Effector memory CD4-positive, alpha-beta T cell (primary cell): ENCODE measurements around the gene ANXA9.

ENCODE experiments used
- DNase-seq, 3 donors: peaks; one replicate each; pipeline ENCODE4 v3.0.0-alpha.2; 2020
- H3K27ac ChIP-seq: 2 replicates; pipeline ENCODE4 v1.7.0; 2013; ENCODE audit warnings: mild to moderate bottlenecking, low read length, moderate library complexity; ENCODE audit not compliant: insufficient read depth, poor library complexity, severe bottlenecking
- H3K27me3 ChIP-seq: replicated peaks from 2 replicates; pipeline ENCODE4 v1.7.0; 2013; ENCODE audit warnings: mild to moderate bottlenecking, low read length; ENCODE audit not compliant: insufficient read depth, control insufficient read depth, poor library complexity, severe bottlenecking
- H3K36me3 ChIP-seq: 2 replicates; pipeline ENCODE4 v1.7.0; 2013; ENCODE audit warnings: mild to moderate bottlenecking, low read length, moderate library complexity; ENCODE audit not compliant: control insufficient read depth, insufficient read depth
- H3K4me1 ChIP-seq: 2 replicates; pipeline ENCODE4 v1.7.0; 2013; ENCODE audit warnings: low read length, mild to moderate bottlenecking; ENCODE audit not compliant: control insufficient read depth, insufficient read depth, poor library complexity, severe bottlenecking
- H3K4me3 ChIP-seq: 2 replicates; pipeline ENCODE4 v1.7.0; 2013; ENCODE audit warnings: low read length, low read depth, mild to moderate bottlenecking; ENCODE audit not compliant: insufficient read depth, poor library complexity, severe bottlenecking
- H3K9me3 ChIP-seq: 2 replicates; pipeline ENCODE4 v1.7.0; 2013; ENCODE audit warnings: mild to moderate bottlenecking, low read length, moderate library complexity; ENCODE audit not compliant: control insufficient read depth

Gene ANXA9

DNA sequence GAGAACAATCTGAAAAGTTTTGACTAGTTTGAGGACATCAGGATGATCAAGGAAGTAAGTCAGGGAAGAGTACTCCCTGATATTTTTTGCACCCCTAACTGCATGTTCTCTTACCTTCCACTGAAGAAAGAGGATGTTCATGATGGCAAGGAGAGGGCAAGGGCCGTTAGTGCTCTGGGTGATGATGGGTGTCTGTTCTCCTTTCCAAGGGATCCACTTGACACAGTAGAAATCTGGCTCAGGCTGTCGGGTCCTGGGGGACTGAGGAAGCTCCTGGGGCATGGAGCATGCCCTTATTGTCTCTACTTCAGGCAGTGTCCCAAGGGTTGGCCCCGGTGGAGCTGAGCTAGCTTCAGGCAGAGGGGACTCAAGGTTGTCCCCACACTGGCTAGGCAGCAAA is 20.0 kb downstream of the ANXA9 start:
- DNase-seq, result no peak
- Histone ChIP-seq H3K4me3 (peak overlapping the region; percentile 27), H3K4me1 (peaks cover 32% of the 10 kb centered on the region), H3K36me3 (peaks cover 37% of the 10 kb centered on the region), H3K9me3 (no peaks in the 10 kb centered on the region), H3K27ac (peak overlapping the region; percentile 52), H3K27me3 (no peaks in the 10 kb centered on the region)

DNA sequence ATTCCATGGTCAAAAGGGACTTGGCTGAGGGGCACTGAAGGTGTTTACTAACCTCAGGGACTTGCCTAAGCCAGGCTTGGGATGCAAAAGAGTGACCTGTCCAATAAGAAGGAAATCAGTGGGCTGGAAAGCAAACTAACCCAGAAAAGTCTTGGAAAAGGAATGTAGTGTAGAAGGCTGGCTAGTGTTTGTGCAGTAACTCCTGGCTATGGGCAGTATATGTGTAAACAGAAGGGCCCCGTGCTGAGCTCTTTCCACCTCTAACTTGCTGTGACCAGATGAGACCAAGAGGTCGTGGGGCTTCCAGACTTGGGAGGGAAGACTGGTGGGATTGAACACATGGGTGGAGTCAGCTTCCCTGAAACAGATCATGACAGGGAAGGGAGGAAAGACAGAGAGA is 20.5 kb downstream of the ANXA9 start:
- peak overlapping the region; percentile 27 for H3K4me3 ChIP-seq
- DNase-seq, result no peak
- no peaks in the 10 kb centered on the region for H3K9me3 ChIP-seq
- H3K27ac ChIP-seq, result peak overlapping the region; percentile 52
- H3K4me1 ChIP-seq, result peaks cover 37% of the 10 kb centered on the region
- H3K36me3 ChIP-seq, result peaks cover 32% of the 10 kb centered on the region
- H3K27me3 ChIP-seq, result no peaks in the 10 kb centered on the region

DNA sequence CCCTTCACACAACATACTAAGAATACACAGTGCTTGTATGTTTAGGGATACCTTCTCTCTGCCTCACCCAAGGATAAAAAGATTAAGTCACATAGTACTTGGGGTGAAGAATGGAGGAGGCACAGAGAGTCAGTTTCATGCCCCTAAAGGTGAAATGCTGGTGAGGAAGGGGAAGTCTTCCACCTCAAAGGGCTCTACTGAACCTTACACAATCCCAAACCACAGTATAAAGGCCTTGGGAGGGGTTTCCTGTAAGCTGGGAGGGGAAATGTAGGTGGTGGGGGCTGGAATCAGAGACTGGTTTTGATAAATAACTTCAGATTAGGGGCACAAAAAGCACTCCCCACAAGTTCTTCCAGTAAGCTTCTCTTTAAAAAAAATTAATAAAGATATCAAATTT is 21.1 kb downstream of the ANXA9 start:
- H3K9me3 ChIP-seq, result no peaks in the 10 kb centered on the region
- H3K27ac ChIP-seq, result peak overlapping the region; percentile 52
- H3K36me3 ChIP-seq, result peaks cover 26% of the 10 kb centered on the region
- peak overlapping the region; percentile 27 for H3K4me3 ChIP-seq
- H3K27me3 ChIP-seq, result no peaks in the 10 kb centered on the region
- no peak for DNase-seq
- peaks cover 39% of the 10 kb centered on the region for H3K4me1 ChIP-seq

DNA sequence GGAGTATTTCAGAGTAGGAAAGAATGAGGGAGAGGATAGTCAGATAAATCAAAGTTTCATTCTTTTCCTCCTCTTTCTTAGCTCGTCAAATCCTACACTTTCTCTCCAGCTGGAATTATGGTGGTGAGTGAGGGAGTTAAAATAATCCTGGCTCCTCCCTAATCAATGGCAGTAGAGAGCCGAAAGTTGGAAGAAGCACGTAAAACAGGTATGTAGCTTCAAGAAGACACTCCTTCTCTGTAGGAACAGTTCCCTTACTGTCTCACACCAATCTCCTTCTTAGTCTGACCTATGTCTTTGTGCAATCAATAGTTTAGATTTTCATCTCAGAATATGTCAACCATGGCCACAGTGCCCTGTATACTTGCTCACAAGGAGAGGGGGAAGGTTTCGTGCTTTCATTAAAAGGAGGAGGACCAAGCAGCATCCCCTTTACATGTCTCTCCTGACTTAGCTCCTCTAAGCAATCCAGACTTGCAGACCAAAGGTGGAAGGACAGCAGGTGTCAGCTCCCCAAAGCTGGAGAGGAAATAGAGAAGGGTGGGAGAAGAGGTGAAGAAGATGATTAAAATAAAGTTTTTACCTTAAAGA is 23.7 kb downstream of the ANXA9 start:
- no peaks in the 10 kb centered on the region for H3K9me3 ChIP-seq
- H3K27me3 ChIP-seq, result no peaks in the 10 kb centered on the region
- peak overlapping the region; percentile 67 for H3K4me3 ChIP-seq
- H3K36me3 ChIP-seq, result peaks cover 9% of the 10 kb centered on the region
- H3K27ac ChIP-seq, result peak overlapping the region; percentile 94
- DNase-seq, result no peak
- peaks cover 47% of the 10 kb centered on the region for H3K4me1 ChIP-seq

DNA sequence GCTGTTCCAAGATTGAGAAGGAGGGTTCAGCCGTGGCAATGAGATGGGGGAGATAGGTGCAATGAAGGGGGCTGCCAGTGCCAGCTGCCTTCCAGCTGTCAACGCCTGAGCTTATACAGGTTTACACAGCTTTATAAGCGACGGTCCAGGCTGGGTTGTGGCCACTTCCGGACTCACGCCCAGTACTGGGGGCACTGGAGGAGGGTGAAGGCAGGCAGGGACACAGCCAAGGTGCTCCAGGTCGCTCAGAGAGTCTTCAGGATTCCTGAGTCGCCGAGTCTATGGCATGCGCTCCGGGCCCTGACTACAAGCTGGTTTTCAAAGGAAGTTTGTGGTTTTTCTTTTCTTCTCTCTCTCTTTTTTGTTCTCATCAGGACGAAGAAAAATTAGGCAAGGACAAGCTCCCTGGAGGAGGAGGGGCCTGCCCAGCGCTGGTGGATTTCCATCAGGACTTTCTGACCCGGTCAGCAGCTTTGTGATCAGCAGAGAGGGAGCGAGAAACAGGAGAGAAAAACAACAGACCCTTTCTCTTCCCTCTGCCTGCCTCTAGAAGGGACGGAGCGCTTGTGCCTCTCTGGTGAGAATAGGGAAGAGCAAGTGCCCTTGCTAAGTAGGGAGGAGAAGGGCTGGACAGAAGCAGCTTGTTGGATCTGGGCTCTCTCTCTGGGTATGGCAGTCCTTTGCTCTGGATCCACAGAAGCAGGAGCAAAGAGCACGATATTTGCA is 24.4 kb downstream of the ANXA9 start, which contains the start of gene MINDY1:
MINDY1 (minus strand) TSS at position 576 of the 726 bp plus-strand sequence. CDS start 4,285 bp downstream, outside the sequence.
- DNase-seq, result peak in 2 of 3 donors; percentile 5 to 8
- H3K4me1 ChIP-seq, result peaks cover 50% of the 10 kb centered on the region
- H3K27ac ChIP-seq, result peak within 1 kb of the TSS; percentile 94
- no peaks in the 10 kb centered on the region for H3K27me3 ChIP-seq
- no peaks in the 10 kb centered on the region for H3K9me3 ChIP-seq
- H3K4me3 ChIP-seq, result peak within 1 kb of the TSS; percentile 67
- H3K36me3 ChIP-seq, result peaks cover 4% of the 10 kb centered on the region

DNA sequence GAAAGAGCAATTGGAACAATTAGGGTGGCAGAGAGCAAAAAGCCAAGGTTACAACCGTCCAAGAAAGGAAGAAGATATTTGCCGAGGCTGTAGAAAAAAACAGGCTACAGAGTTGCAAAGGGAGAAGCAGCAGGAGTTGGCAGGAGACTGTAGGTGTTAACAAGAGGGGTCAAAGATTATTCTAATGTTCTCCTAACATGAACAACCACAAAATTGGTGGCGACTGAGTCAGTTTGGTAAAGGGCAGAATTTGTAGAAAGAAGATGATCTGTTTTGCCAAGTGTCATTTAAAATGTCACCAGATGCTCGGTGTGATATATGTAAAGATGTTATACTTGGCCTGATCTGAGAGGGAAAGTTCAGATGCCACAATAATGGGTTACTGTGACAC is 25.8 kb downstream of the ANXA9 start:
- H3K4me3 ChIP-seq, result peak overlapping the region; percentile 67
- no peaks in the 10 kb centered on the region for H3K9me3 ChIP-seq
- H3K27me3 ChIP-seq, result no peaks in the 10 kb centered on the region
- DNase-seq, result no peak
- H3K4me1 ChIP-seq, result peaks cover 41% of the 10 kb centered on the region
- H3K36me3 ChIP-seq, result no peaks in the 10 kb centered on the region
- H3K27ac ChIP-seq, result peak overlapping the region; percentile 94

DNA sequence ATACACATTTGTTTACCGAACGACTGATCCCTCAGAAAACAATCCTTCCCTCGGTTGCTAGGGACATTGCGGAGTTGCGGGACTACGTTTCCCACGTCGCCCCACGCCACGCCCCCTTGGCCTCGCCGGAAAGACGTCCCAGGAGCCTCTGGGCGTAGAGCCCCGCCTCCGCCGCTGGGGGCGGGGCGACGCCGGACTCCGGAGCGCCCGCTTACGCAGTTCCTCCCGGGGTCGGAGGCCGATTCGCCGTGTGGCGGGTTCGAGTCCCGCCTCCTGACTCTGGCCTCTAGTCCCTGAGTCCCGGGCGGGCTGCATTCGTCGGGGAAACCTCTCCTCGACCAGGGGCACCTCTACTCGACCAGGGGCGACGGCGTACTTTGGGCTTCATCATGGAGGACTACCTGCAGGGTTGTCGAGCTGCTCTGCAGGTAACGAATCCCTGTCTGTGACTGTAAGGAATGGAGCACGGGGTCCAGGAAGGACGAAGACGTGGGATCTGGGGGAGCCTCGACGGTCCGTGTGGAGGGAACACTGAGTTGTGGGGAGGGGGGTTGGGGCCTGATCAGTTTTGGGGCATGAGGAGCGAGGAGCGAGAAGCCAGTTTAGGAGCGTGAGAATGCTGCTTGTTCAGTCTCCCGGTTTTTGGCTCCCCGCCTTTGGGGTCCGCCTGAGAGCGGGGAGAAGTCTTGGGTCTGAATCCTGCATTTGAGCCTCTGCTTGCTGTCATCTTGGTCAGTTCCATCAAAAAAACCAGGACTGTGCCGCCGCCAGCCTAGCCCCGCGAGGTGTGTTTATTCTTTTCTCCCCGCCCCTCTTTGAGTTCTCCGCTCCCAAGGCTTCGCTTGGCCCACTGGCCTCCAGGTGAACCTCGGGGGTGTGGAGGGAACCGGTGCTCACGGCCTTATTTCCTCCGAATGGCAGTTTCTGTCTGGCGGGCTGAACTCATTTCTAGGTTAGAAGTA is 26.4 kb downstream of the ANXA9 start, which contains the start of gene PRUNE1:
PRUNE1 (plus strand) TSS at position 206 of the 962 bp plus-strand sequence; CDS start at position 390, 184 bp downstream.
- Histone ChIP-seq H3K36me3 (no peaks in the 10 kb centered on the region), H3K27ac (peak within 1 kb of the TSS; percentile 94), H3K4me1 (peaks cover 34% of the 10 kb centered on the region), H3K4me3 (peak within 1 kb of the TSS; percentile 80), H3K9me3 (no peaks in the 10 kb centered on the region), H3K27me3 (no peaks in the 10 kb centered on the region)
- DNase-seq, result peak; percentile 94 to 96 (median 95)

DNA sequence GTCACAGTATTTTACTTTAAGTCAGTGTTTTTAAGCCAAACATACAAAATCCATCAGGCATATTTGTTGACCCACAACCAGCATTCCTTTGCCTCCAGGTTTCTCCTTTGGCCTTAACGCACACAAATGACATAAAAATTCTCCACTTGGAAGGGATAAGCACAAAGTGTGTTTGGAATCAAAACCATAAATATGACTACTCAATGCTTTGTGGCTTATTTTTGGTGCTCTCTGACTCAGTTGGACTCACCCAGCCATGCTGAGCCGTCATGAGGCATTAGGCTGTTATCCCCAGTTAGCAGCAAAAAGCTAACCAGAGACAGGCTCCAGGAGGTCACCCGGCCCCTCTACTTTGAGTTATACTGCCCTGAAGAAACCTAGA is 27.1 kb downstream of the ANXA9 start:
- H3K27ac ChIP-seq, result peak overlapping the region; percentile 94
- peak overlapping the region; percentile 80 for H3K4me3 ChIP-seq
- H3K9me3 ChIP-seq, result no peaks in the 10 kb centered on the region
- H3K36me3 ChIP-seq, result no peaks in the 10 kb centered on the region
- H3K4me1 ChIP-seq, result peaks cover 27% of the 10 kb centered on the region
- H3K27me3 ChIP-seq, result no peaks in the 10 kb centered on the region
- DNase-seq, result no peak

DNA sequence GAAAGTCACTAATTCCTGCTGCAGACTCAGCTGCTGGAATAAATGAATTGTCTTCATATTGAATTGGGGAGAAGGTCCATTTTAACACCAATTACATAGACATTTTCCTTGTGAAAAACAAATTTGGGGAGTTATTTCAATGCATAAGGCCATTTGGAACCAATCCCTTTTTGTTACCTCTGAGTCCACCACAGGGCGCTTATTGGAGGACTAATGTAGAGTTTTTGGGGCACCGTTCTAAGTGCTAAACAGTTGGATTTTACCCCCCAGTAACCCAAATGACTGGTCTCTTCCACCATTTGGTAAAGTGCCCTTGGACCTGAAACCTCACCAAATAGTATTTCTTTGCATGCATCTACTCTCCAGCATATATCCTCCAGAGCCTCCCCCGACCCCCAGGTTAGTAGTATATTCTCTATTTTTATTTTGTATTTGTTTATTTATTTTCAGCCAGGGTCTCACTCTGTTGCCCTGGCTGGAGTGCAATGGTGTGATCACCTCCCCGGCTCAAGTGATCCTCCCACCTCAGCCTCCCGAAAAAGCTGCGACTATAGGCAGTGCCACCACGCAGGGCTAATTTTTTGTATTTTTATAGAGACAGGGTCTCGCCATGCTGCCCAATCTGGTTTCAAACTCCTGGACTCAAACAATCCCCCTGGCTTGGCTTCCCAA is 27.7 kb downstream of the ANXA9 start:
- H3K27ac ChIP-seq, result no peak overlapping the region
- no peak for DNase-seq
- H3K9me3 ChIP-seq, result no peaks in the 10 kb centered on the region
- no peaks in the 10 kb centered on the region for H3K27me3 ChIP-seq
- peaks cover 25% of the 10 kb centered on the region for H3K4me1 ChIP-seq
- no peak overlapping the region for H3K4me3 ChIP-seq
- no peaks in the 10 kb centered on the region for H3K36me3 ChIP-seq
